IMR-90 (cell line): ENCODE data around the gene TRPC3. TPM values are rescaled to one million over a fixed set of nuclear protein-coding genes. Genes with fewer than 3 reads are reported as not detected.

Experiments used
- ATAC-seq: fragments of 200-7000 bp; cut with Tn5 transposase; 2 replicates; pipeline ENCODE4 v1.9.1; 2020; ENCODE audit warnings: low read depth, mild to moderate bottlenecking, moderate library complexity
- BruUV-seq: library from RNA; stranded (reverse); fragments of 400-500 nt; replicated peaks from 2 replicates; lab custom pipeline; 2021; lab: Mats Ljungman, UMichigan
- CTCF ChIA-PET: fragments of 300-600 bp; formaldehyde crosslinking; extraction: SDS; loops from one replicate; lab custom pipeline; 2021; ENCODE audit warnings: antibody characterized with exemption; lab: Yijun Ruan, JAX
- POLR2A ChIA-PET: fragments of 300-600 bp; sonication (Branson Sonifier 250); formaldehyde crosslinking; loops from one replicate; lab custom pipeline; 2022; ENCODE audit warnings: antibody characterized with exemption; ENCODE audit not compliant: unreplicated experiment; lab: Charles Lee
- DNase-seq: peaks from one replicate; pipeline ENCODE4 v3.0.0; 2013
- H2AFZ ChIP-seq: replicated peaks from 2 replicates; pipeline ENCODE3; 2013; ENCODE audit warnings: low read length, mild to moderate bottlenecking; ENCODE audit not compliant: poor library complexity
- H2AK5ac ChIP-seq: 2 replicates; pipeline ENCODE4 v1.6.1; 2013; ENCODE audit warnings: low read depth, low read length, inconsistent platforms
- H2AK9ac ChIP-seq: replicated peaks from 2 replicates; pipeline ENCODE3; 2013; ENCODE audit warnings: mild to moderate bottlenecking, low read depth, low read length, moderate library complexity; ENCODE audit not compliant: poor library complexity
- H2BK120ac ChIP-seq: 2 replicates; pipeline ENCODE4 v1.6.1; 2013; ENCODE audit warnings: low read depth, low read length, inconsistent platforms
- H2BK15ac ChIP-seq: 3 replicates; pipeline ENCODE4 v1.6.1; 2013; ENCODE audit warnings: low read depth, low read length, inconsistent platforms
- H2BK20ac ChIP-seq: 2 replicates; pipeline ENCODE4 v1.6.1; 2013; ENCODE audit warnings: low read depth, mild to moderate bottlenecking, inconsistent platforms, low read length, moderate library complexity
- H2BK5ac ChIP-seq: 2 replicates; pipeline ENCODE4 v1.6.1; 2013; ENCODE audit warnings: mild to moderate bottlenecking, low read depth, low read length, inconsistent platforms; ENCODE audit not compliant: poor library complexity, severe bottlenecking
- H3K14ac ChIP-seq: replicated peaks from 2 replicates; pipeline ENCODE4 v1.6.1; 2013; ENCODE audit warnings: low read depth, low read length, inconsistent platforms
- H3K18ac ChIP-seq: 2 replicates; pipeline ENCODE4 v1.6.1; 2013; ENCODE audit warnings: low read depth, low read length, control low read depth
- H3K23ac ChIP-seq: 2 replicates; pipeline ENCODE4 v1.6.1; 2013; ENCODE audit warnings: low read depth, low read length, inconsistent platforms
- H3K27ac ChIP-seq: 2 replicates; pipeline ENCODE4 v1.5.1; 2013; ENCODE audit warnings: mild to moderate bottlenecking, control low read depth, low read length; ENCODE audit not compliant: insufficient read depth
- H3K27me3 ChIP-seq: 2 replicates; pipeline ENCODE4 v1.6.1; 2013; ENCODE audit warnings: low read length; ENCODE audit not compliant: control insufficient read depth, insufficient read depth
- H3K36me3 ChIP-seq: 2 replicates; pipeline ENCODE4 v1.6.1; 2013; ENCODE audit warnings: low read length, mixed read lengths; ENCODE audit not compliant: control insufficient read depth, insufficient read depth
- H3K4ac ChIP-seq: 2 replicates; pipeline ENCODE4 v1.6.1; 2013; ENCODE audit warnings: low read depth, low read length, inconsistent platforms
- H3K4me1 ChIP-seq: 2 replicates; pipeline ENCODE4 v1.6.1; 2013; ENCODE audit warnings: low read length, mixed read lengths; ENCODE audit not compliant: control insufficient read depth, insufficient read depth
- H3K4me2 ChIP-seq: 2 replicates; pipeline ENCODE4 v1.6.1; 2013; ENCODE audit warnings: low read depth, mild to moderate bottlenecking, control low read depth, low read length, moderate library complexity
- H3K4me3 ChIP-seq: 2 replicates; pipeline ENCODE4 v1.5.1; 2013; ENCODE audit warnings: low read depth, mild to moderate bottlenecking, control low read depth, low read length, moderate library complexity; ENCODE audit not compliant: insufficient read depth
- H3K56ac ChIP-seq: 2 replicates; pipeline ENCODE4 v1.6.1; 2013; ENCODE audit warnings: low read length, inconsistent platforms; ENCODE audit not compliant: insufficient read depth; ENCODE audit errors: extremely low read depth
- H3K79me1 ChIP-seq, 2 experiments: 2 replicates each; pipeline ENCODE4 v1.6.1; 2013; ENCODE audit warnings: low read length in 2 of 2, inconsistent platforms in 1 of 2, low read depth in 1 of 2
- H3K9ac ChIP-seq: 2 replicates; pipeline ENCODE4 v1.6.1; 2013; ENCODE audit warnings: low read depth, low read length, control low read depth
- H3K9me1 ChIP-seq: 2 replicates; pipeline ENCODE4 v1.6.1; 2013; ENCODE audit warnings: low read length, inconsistent platforms; ENCODE audit not compliant: insufficient read depth
- H3K9me3 ChIP-seq: 2 replicates; pipeline ENCODE4 v1.6.1; 2013; ENCODE audit warnings: low read length; ENCODE audit not compliant: control insufficient read depth, insufficient read depth
- H4K20me1 ChIP-seq: 2 replicates; pipeline ENCODE4 v1.6.1; 2013; ENCODE audit warnings: low read length, inconsistent platforms; ENCODE audit not compliant: insufficient read depth
- H4K5ac ChIP-seq: 2 replicates; pipeline ENCODE4 v1.6.1; 2013; ENCODE audit warnings: mild to moderate bottlenecking, low read depth, low read length, control low read depth
- H4K8ac ChIP-seq, 2 experiments: 2 replicates each; pipeline ENCODE4 v1.6.1; 2013; ENCODE audit warnings: low read depth in 2 of 2, low read length in 2 of 2, control low read depth in 1 of 2, inconsistent platforms in 1 of 2
- H4K91ac ChIP-seq: 2 replicates; pipeline ENCODE4 v1.6.1; 2013; ENCODE audit warnings: low read depth, low read length, inconsistent platforms; ENCODE audit not compliant: insufficient read depth
- BHLHE40 ChIP-seq: fragments of 150-350 bp; IDR thresholded peaks from 2 replicates; pipeline ENCODE4 v1.6.1; 2016; ENCODE audit warnings: mild to moderate bottlenecking, low read depth, low read length
- CEBPB ChIP-seq: IDR thresholded peaks from 2 replicates; pipeline ENCODE4 v1.6.1; 2012; ENCODE audit warnings: low read depth, low read length, improper control_type of control experiment
- CHD1 ChIP-seq: IDR thresholded peaks from 2 replicates; pipeline ENCODE4 v1.6.1; 2012; ENCODE audit warnings: low read depth, low read length, improper control_type of control experiment
- FOS ChIP-seq: fragments of 150-350 bp; IDR thresholded peaks from 2 replicates; pipeline ENCODE4 v1.6.1; 2016; ENCODE audit warnings: low read depth, low read length
- MAFK ChIP-seq: IDR thresholded peaks from 2 replicates; pipeline ENCODE4 v1.6.1; 2012; ENCODE audit warnings: low read depth, low read length, improper control_type of control experiment
- MAZ ChIP-seq: IDR thresholded peaks from 2 replicates; pipeline ENCODE4 v1.6.1; 2012; ENCODE audit warnings: low read depth, mild to moderate bottlenecking, low read length, improper control_type of control experiment, moderate library complexity, borderline replicate concordance
- MXI1 ChIP-seq: IDR thresholded peaks from 2 replicates; pipeline ENCODE4 v1.6.1; 2012; ENCODE audit warnings: low read depth, mild to moderate bottlenecking, low read length, moderate library complexity, borderline replicate concordance
- POLR2A ChIP-seq: IDR thresholded peaks from 2 replicates; pipeline ENCODE4 v1.6.1; 2012; ENCODE audit warnings: mild to moderate bottlenecking, low read depth, low read length
- RAD21 ChIP-seq: IDR thresholded peaks from 2 replicates; pipeline ENCODE4 v1.6.1; 2012; ENCODE audit warnings: low read length, improper control_type of control experiment
- RFX5 ChIP-seq: IDR thresholded peaks from 2 replicates; pipeline ENCODE4 v1.8.0; 2012; ENCODE audit warnings: low read depth, mild to moderate bottlenecking, low read length, moderate library complexity
- SMC3 ChIP-seq: fragments of 150-350 bp; IDR thresholded peaks from 2 replicates; pipeline ENCODE4 v1.6.1; 2016; ENCODE audit warnings: low read depth, mild to moderate bottlenecking, antibody characterized with exemption, low read length, moderate library complexity
- WGBS, 2 experiments: methylation state at CpG; one replicate each; pipeline versions ENCODE4 v1.1.5 to v1.1.7; 2013; ENCODE audit warnings: missing lambda C conversion rate in 2 of 2; ENCODE audit not compliant: insufficient read length in 1 of 2; ENCODE audit errors: extremely low coverage in 2 of 2; 5-methylcytosine and 5-hydroxymethylcytosine counted together
- dilution Hi-C: fragments of 300-500 bp; cut with HindIII; formaldehyde crosslinking; loops from one replicate; pipeline ENCODE4 v1.14.3; 2018; ENCODE audit warnings: low sequenced_read_pairs; ENCODE audit not compliant: unreplicated experiment
- in situ Hi-C: fragments of 300-500 bp; cut with MboI; formaldehyde crosslinking; loops from 3 replicates; pipeline ENCODE4 v1.14.3; 2019; ENCODE audit warnings: low sequenced_read_pairs, inconsistent platforms, mixed read lengths
- intact Hi-C: fragments of 100-400 bp; cut with micrococcal nuclease; formaldehyde crosslinking; loops from 2 replicates; pipeline ENCODE4 v1.10.0; 2022
- polyA plus RNA-seq, 3 experiments: library from polyadenylated mRNA; depleted of rRNA; stranded (reverse); fragments of >200 nt; gene quantifications; 2 replicates each; pipeline ENCODE4 v1.2.3, GENCODE V29; 2012; ENCODE audit warnings: low replicate concordance in 1 of 3
- total RNA-seq: library from RNA; depleted of rRNA; stranded (reverse); fragments of >200 nt; gene quantifications from 2 replicates; pipeline ENCODE4 v1.2.3, GENCODE V29; 2012
- TF ChIP-seq, protein P1 (sequence below): fragments of 150-350 bp; IDR thresholded peaks from 2 replicates; pipeline ENCODE4 v1.6.1; 2017; ENCODE audit warnings: mild to moderate bottlenecking, antibody characterized with exemption, low read length, low read depth
- TF ChIP-seq, protein P2 (sequence below): conservative IDR thresholded peaks from 2 replicates; pipeline ENCODE4 v1.5.1; 2012; ENCODE audit warnings: mild to moderate bottlenecking, low read depth, low read length, improper control_type of control experiment
- TF ChIP-seq, protein P3 (sequence below): fragments of 150-350 bp; IDR thresholded peaks from 2 replicates; pipeline ENCODE4 v1.6.1; 2016; ENCODE audit warnings: low read depth, mild to moderate bottlenecking, low read length, moderate library complexity, borderline replicate concordance

TRPC3 gene
- total and polyA plus RNA-seq, 2 of the 4 experiments (the other 2 are of a cell fraction) = 1.1 to 2.7 TPM

DNA sequence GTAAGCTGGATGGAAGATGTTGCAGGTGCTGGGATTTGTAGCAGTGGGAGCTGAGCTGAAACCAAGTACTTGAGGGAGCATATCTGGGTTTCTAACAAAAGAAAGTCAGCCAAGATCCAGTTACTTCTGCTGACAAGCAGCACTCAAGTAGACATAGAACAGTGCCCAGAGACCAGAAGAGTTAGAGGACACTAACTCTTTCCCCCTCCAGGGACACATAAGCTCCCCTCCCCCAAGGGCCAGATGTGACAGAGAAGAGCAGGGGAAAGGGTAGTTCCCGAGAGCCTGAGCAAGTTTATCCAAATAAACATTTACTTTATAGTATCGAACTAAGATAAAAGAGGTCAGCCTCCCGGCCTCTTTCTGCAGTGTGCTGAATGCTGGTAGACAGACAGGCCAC, 12.2 kb downstream of the TRPC3 start:
- DNase-seq = peak; percentile 12
- Histone ChIP-seq H2AK5ac (no peak overlapping the region), H2BK120ac (0 out of 2 replicates have a peak overlapping the region, but pooled peaks have one; percentile 25), H3K9ac (no peak overlapping the region), H4K5ac (no peak overlapping the region), H2AFZ (no peak overlapping the region), H3K27ac (no peak overlapping the region), H4K8ac (no peak overlapping the region), H3K14ac (no peak overlapping the region), H3K4me2 (peak overlapping the region; percentile 83), H3K36me3 (no peaks in the 10 kb centered on the region), H2BK15ac (no peak overlapping the region), H3K27me3 (no peaks in the 10 kb centered on the region), H3K79me1 (peaks cover 0 to 18% of the 10 kb centered on the region in 2 experiments; a peak in 2 of 4 replicates), H3K9me1 (peaks cover 7% of the 10 kb centered on the region), H4K91ac (no peak overlapping the region), H3K18ac (no peak overlapping the region; the same call in 1 of the 2 replicates), H3K4me1 (peaks cover 14% of the 10 kb centered on the region), H3K4me3 (no peak overlapping the region), H3K9me3 (no peaks in the 10 kb centered on the region), H3K56ac (no peak overlapping the region), H3K23ac (no peak overlapping the region), H2BK20ac (no peak overlapping the region), H2BK5ac (no peak overlapping the region), H4K20me1 (no peaks in the 10 kb centered on the region), H2AK9ac (no peak overlapping the region), H3K4ac (no peak overlapping the region)
- CTCF ChIA-PET = interaction anchor here (1.2 to 1.4 kb wide), 2 partner anchors 8 to 10 kb away, joined by 3 to 4 read pairs; no protein-coding TSS in a partner anchor
- no peak for TF ChIP-seq MAZ
- TF ChIP-seq BHLHE40 = no peak
- TF ChIP-seq, protein P1, sequence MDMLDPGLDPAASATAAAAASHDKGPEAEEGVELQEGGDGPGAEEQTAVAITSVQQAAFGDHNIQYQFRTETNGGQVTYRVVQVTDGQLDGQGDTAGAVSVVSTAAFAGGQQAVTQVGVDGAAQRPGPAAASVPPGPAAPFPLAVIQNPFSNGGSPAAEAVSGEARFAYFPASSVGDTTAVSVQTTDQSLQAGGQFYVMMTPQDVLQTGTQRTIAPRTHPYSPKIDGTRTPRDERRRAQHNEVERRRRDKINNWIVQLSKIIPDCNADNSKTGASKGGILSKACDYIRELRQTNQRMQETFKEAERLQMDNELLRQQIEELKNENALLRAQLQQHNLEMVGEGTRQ = no peak
- TF ChIP-seq, protein P2, sequence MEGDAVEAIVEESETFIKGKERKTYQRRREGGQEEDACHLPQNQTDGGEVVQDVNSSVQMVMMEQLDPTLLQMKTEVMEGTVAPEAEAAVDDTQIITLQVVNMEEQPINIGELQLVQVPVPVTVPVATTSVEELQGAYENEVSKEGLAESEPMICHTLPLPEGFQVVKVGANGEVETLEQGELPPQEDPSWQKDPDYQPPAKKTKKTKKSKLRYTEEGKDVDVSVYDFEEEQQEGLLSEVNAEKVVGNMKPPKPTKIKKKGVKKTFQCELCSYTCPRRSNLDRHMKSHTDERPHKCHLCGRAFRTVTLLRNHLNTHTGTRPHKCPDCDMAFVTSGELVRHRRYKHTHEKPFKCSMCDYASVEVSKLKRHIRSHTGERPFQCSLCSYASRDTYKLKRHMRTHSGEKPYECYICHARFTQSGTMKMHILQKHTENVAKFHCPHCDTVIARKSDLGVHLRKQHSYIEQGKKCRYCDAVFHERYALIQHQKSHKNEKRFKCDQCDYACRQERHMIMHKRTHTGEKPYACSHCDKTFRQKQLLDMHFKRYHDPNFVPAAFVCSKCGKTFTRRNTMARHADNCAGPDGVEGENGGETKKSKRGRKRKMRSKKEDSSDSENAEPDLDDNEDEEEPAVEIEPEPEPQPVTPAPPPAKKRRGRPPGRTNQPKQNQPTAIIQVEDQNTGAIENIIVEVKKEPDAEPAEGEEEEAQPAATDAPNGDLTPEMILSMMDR = no peak
- no peak for TF ChIP-seq RAD21
- TF ChIP-seq, protein P3, sequence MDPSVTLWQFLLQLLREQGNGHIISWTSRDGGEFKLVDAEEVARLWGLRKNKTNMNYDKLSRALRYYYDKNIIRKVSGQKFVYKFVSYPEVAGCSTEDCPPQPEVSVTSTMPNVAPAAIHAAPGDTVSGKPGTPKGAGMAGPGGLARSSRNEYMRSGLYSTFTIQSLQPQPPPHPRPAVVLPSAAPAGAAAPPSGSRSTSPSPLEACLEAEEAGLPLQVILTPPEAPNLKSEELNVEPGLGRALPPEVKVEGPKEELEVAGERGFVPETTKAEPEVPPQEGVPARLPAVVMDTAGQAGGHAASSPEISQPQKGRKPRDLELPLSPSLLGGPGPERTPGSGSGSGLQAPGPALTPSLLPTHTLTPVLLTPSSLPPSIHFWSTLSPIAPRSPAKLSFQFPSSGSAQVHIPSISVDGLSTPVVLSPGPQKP = no peak
- no peak for TF ChIP-seq CEBPB
- no peak for TF ChIP-seq FOS
- TF ChIP-seq MXI1 = no peak
- no peak for TF ChIP-seq MAFK
- no peak for TF ChIP-seq RFX5
- no peak for TF ChIP-seq CHD1
- TF ChIP-seq POLR2A = no peak
- TF ChIP-seq SMC3 = no peak
- dilution Hi-C loops (no loop called here), intact Hi-C loops (loop anchor here (10.0 kb wide), 1 partner anchor 995 kb away; no protein-coding TSS in a partner anchor), in situ Hi-C loops (no loop called here)
- POLR2A ChIA-PET = no interaction called here
- WGBS, 2 experiments = no CpG with 5 or more reads among the region's 3 CpGs
- ATAC-seq = peak; percentile 25; the same call in 1 of the 2 replicates
- no TSS peak for BruUV-seq
